NCI-H1417 treated with DMSO at 0.1 percent for 48 hours (cell line): Measurements from ENCODE around the gene OLA1.

Experiments used
- DNase-seq: peaks from one replicate; lab custom pipeline; 2025; lab: John Stamatoyannopoulos, UW

Gene OLA1

GRCh38 chr2:174224665-174225288, 23.6 kb downstream of the OLA1 start:
- DNase-seq = no peak

- DNase-seq = no peak
Measured at GRCh38 chr2:174224125-174224524, 24.2 kb downstream of the OLA1 start.

GRCh38 chr2:174223388-174223787, 24.9 kb downstream of the OLA1 start:
- DNase-seq = no peak

- DNase-seq = no peak
Measured at GRCh38 chr2:174222154-174222553, 26.2 kb downstream of the OLA1 start.

- DNase-seq = no peak
Measured at GRCh38 chr2:174219321-174219720, 29.0 kb downstream of the OLA1 start.

GRCh38 chr2:174218773-174219172, 29.6 kb downstream of the OLA1 start:
- DNase-seq = no peak

- DNase-seq = no peak
Measured at GRCh38 chr2:174217869-174218268, 30.5 kb downstream of the OLA1 start.

GRCh38 chr2:174211954-174212353, 36.4 kb downstream of the OLA1 start:
- DNase-seq = no peak

GRCh38 chr2:174210862-174211261, 37.5 kb downstream of the OLA1 start:
- DNase-seq = no peak

GRCh38 chr2:174209325-174209724, 39.0 kb downstream of the OLA1 start:
- no peak for DNase-seq

- DNase-seq = no peak
Measured at GRCh38 chr2:174208026-174208425, 40.3 kb downstream of the OLA1 start.

- DNase-seq = no peak
Measured at GRCh38 chr2:174205562-174205961, 42.8 kb downstream of the OLA1 start.

GRCh38 chr2:174202188-174202587, 46.1 kb downstream of the OLA1 start:
- no peak for DNase-seq

GRCh38 chr2:174198846-174199564, 49.3 kb downstream of the OLA1 start:
- DNase-seq = no peak

- no peak for DNase-seq
Measured at GRCh38 chr2:174195253-174195652, 53.1 kb downstream of the OLA1 start.

GRCh38 chr2:174193737-174194136, 54.6 kb downstream of the OLA1 start:
- no peak for DNase-seq

- no peak for DNase-seq
Measured at GRCh38 chr2:174192664-174193063, 55.7 kb downstream of the OLA1 start.

GRCh38 chr2:174191342-174192074, 56.8 kb downstream of the OLA1 start:
- DNase-seq = no peak

GRCh38 chr2:174184915-174185314, 63.4 kb downstream of the OLA1 start:
- DNase-seq = no peak

GRCh38 chr2:174184504-174184903, 63.8 kb downstream of the OLA1 start:
- DNase-seq = no peak

GRCh38 chr2:174183076-174183475, 65.3 kb downstream of the OLA1 start:
- DNase-seq = no peak

GRCh38 chr2:174181368-174181767, 67.0 kb downstream of the OLA1 start:
- DNase-seq = no peak

- no peak for DNase-seq
Measured at GRCh38 chr2:174180726-174181236, 67.6 kb downstream of the OLA1 start.
